ENCODE data around the gene RYR3.

RYR3 gene

GRCh38 chr15:33654860-33655259 is 344.1 kb downstream of the RYR3 start:
- no peak for DNase-seq (ENCODE audit: low read depth, low spot score)
- ChIA-PET POLR2A (no interaction called here), CTCF (no interaction called here)
- H3K4me3 ChIP-seq (ENCODE audit: low read depth, low read length), result no peak overlapping the region
- TF ChIP-seq CTCF (IDR thresholded peaks at IDR 0.05; ENCODE audit: insufficient read depth, low read length, missing control alignments), result no peak

GRCh38 chr15:33655488-33655887 is 344.7 kb downstream of the RYR3 start:
- POLR2A ChIA-PET, result no interaction called here
- no peak overlapping the region for H3K4me3 ChIP-seq (ENCODE audit: low read depth, low read length)
- DNase-seq (ENCODE audit: low read depth, low spot score), result no peak
- no peak for TF ChIP-seq CTCF (IDR thresholded peaks at IDR 0.05; ENCODE audit: insufficient read depth, low read length, missing control alignments)
- CTCF ChIA-PET, result no interaction called here

- no peak for TF ChIP-seq CTCF (IDR thresholded peaks at IDR 0.05; ENCODE audit: insufficient read depth, low read length, missing control alignments)
- CTCF ChIA-PET, result no interaction called here
- no peak for DNase-seq (ENCODE audit: low read depth, low spot score)
- H3K4me3 ChIP-seq (ENCODE audit: low read depth, low read length), result no peak overlapping the region
- POLR2A ChIA-PET, result no interaction called here
Observed at GRCh38 chr15:33656168-33656567, 345.4 kb downstream of the RYR3 start.

- no peak for TF ChIP-seq CTCF (IDR thresholded peaks at IDR 0.05; ENCODE audit: insufficient read depth, low read length, missing control alignments)
- H3K4me3 ChIP-seq (ENCODE audit: low read depth, low read length), result no peak overlapping the region
- no peak for DNase-seq (ENCODE audit: low read depth, low spot score)
- ChIA-PET CTCF (no interaction called here), POLR2A (no interaction called here)
Observed at GRCh38 chr15:33660151-33660550, 349.4 kb downstream of the RYR3 start.

GRCh38 chr15:33662014-33662413 is 351.2 kb downstream of the RYR3 start:
- ChIA-PET POLR2A (no interaction called here), CTCF (no interaction called here)
- no peak for DNase-seq (ENCODE audit: low read depth, low spot score)
- H3K4me3 ChIP-seq (ENCODE audit: low read depth, low read length), result no peak overlapping the region
- no peak for TF ChIP-seq CTCF (IDR thresholded peaks at IDR 0.05; ENCODE audit: insufficient read depth, low read length, missing control alignments)

GRCh38 chr15:33664947-33665346 is 354.2 kb downstream of the RYR3 start:
- no peak for DNase-seq (ENCODE audit: low read depth, low spot score)
- CTCF ChIA-PET, result no interaction called here
- no peak for TF ChIP-seq CTCF (IDR thresholded peaks at IDR 0.05; ENCODE audit: insufficient read depth, low read length, missing control alignments)
- POLR2A ChIA-PET, result no interaction called here
- H3K4me3 ChIP-seq (ENCODE audit: low read depth, low read length), result no peak overlapping the region
